HG03521 (cell line): ENCODE results near the gene TNRC6B.
"Not testable (repeated sequence)": the region's sequence is repeated elsewhere in the genome, so short reads cannot be mapped to it uniquely, and the experiment has no call there.

Experiments
- ATAC-seq: cut with Tn5 transposase; IDR thresholded peaks from one replicate; pipeline ENCODE4 v1.9.1; 2021; ENCODE audit warnings: mild to moderate bottlenecking, moderate library complexity; ENCODE audit not compliant: unreplicated experiment

The TNRC6B gene

DNA sequence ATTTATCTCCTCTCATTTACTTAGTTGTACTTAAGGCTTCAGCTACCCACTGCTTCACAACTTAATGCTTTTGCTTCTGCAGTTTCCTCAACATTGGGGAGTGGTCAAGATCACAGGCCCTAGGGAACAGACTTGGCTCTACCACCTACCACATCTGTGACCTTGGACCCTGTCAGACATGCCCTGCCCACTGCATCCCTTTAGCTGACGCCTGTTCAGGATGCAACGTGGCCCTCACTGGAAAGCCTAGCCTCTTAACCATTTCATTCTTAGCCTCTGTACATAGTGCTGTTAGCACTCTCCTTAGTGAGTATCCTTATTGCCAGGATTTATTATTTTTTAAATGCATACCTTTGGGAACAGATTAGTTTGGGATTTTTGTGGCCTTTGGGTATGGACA is 34.4 kb downstream of the TNRC6B start:
- ATAC-seq, result no peak

DNA sequence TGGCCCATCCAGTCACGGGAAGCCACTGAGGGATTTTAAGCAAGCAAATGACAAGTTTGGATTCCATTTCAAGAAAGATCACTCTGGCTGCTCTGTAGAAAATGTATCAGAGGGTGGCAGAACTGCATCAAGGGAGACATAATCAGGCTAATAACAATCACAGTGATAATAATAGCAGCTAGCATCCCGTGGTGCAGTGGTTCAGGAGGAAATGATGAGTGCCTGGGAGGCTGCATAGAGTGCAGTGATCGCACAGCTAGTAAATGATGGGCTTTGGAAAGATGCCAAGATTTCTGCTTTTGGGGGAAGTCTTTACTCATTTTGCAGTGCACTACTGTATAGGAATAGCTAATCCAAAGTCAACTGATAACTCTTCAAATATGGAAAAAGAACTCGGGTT is 35.8 kb downstream of the TNRC6B start:
- ATAC-seq, result no peak

DNA sequence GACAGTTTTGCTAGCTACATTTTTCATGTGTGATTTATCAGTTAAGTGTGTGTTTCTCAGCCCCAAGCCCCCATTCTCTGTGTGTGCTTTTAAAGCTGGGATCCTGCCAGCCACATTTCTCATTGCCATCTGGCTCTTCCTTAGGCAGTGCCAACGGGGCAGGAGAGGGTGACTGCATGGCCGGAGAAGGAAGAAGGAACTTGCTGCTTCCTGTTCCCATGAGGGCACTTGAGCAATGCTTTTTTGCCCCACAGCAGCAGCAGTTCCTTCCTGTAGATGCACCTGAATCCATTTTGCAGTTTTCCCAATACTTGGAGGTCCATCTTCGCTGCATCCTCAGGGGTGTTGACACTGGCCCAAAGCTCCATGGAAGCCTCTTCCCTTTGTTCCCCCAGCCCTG is 37.5 kb downstream of the TNRC6B start:
- ATAC-seq, result no peak

DNA sequence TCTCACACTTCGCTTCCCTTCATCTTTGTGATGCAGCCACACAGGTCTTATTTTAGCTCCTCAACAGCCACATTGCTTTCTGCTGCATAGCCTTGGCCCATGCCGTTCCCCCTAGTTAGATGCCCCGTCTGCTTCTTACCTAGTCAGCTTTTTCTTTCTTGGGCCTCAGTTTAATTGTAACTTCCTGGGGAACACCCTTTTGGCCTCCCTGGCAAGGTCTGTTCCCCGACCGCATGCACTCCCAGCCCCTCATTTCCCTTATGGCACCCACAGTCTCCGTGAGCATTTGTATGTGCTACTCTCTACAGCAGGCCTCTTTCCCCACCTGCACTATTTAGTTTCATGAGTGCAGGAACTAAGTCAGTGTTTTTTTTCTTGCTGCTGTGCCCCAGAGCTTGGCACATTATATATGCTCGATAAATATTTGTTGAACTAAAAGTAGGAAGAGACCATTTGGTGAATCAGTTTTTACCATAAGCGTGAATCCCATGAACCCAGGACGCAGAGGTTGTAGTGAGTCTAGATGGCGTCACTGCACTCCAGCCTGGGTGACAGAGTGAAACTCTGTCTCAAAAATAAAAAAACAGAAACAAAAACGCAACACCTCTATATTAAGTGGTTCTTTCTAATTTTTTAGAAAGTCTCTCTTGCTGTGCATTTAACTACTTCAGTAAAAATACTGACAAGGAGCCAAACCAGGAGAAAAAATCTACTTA is 38.5 kb downstream of the TNRC6B start:
- ATAC-seq, result no peak

DNA sequence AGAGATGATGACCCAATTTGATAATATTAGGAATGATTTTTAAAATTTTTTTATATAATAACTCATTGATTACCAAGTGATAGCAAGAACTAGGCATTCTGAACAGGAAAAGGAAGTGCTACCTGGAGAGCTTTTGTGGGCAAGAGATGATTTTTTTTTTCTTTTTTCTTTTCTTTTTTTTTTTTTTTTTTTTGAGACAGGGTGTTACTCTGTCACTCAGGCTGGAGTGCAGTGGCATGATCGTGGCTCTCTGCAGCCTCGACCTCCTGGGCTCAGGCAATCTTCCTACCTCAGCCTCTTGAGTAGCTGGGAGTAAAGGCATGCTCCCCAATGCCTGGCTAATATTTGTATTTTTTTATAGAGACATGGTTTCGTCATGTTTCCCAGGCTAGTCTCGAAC is 40.4 kb downstream of the TNRC6B start:
- ATAC-seq, result no peak

DNA sequence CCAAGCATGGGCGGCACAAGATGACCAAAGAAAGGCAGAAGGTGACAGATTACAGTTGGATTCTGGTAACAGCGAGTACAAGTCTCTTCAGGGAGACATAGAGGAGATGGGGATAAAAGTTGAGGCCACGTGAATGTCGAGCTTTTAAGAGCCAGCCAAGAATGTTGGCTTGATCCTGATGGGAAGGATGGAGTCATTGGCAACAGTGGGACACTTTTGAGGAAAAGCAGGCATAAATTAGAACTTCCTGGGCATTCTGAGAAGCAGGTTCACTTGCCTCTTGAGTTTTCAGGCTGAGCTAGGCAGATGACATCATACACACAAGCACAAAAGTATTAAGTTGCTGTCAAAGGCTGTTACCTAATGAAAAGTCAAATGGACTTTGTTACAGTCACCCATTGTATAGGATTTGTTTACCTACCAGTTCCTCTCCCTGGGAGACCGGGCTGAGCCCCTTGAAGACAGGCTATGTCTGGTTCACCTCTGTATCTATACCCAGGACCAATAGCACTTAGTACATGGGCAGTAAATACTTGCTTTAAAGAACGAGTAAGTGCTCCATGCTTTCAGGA is 41.1 kb downstream of the TNRC6B start:
- no peak for ATAC-seq

DNA sequence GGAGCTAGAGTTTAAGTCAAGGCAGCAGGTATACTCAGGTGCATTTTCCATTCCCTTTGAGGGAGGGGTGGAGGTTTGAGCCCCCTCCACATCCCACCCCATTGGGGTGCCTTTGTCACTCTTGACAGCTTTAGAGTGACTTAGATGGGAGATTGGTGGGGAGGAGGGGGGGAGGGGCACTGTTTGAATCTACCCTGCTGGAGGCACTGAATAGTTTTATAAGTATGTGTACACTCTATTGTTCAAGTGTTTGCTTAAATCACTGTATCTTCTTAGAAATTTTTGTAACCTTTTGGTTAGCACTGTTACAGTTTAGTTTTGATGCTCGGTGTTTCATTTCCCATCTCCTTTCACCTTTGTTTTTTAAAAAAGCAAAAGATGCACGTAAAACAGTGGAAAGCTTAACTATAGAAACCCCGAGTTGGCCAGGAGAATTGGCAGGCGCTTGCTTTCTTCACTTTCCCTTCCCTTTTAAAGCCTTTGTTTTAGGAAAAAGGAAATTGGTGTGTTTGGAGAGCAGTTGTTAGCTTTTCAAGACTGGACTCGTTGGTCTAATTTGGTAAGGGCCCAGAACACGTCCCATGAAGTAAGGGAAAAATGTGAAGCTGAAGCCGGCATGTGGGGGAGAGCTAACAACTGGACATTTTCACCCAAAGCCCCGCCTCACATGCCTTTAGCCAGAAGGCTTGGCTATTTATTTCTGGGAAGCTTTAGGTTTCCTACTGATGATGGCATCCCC is 42.8 kb downstream of the TNRC6B start:
- ATAC-seq, result no peak

DNA sequence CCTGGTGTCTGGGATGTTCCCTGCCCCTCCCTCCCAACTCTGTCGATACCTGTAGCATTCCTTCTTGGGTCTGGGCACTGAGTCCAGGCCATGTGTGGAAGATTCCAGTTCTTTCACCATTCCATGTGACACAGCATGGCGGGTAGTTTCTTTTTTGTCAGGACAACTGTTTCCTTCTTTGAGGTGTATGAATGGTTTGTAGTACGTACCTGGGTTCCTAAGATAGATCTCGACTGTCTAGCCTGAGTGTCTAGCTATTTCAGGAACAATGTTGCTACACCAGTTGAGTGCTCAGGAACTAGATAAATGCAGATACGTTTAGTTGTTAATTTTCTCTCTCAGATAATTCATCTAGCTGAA is 43.3 kb downstream of the TNRC6B start:
- ATAC-seq, result no peak

DNA sequence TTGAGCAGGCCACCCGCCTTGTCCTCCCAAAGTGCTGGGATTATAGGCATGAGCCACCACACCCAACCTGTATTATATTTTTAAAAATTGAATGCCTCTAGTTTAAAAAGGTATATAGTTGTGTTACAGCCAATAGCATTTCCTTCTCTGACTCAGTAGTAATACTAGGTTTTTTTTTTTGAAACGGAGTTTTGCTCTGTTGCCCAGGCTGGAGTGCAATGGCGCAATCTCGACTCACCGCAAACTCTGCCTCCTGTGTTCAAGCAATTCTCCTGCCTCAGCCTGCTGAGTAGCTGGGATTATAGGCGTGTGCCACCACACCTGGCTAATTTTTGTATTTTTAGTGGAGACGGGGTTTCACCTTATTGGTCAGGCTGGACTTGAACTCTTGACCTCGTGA is 45.3 kb downstream of the TNRC6B start:
- not testable (repeated sequence) for ATAC-seq

DNA sequence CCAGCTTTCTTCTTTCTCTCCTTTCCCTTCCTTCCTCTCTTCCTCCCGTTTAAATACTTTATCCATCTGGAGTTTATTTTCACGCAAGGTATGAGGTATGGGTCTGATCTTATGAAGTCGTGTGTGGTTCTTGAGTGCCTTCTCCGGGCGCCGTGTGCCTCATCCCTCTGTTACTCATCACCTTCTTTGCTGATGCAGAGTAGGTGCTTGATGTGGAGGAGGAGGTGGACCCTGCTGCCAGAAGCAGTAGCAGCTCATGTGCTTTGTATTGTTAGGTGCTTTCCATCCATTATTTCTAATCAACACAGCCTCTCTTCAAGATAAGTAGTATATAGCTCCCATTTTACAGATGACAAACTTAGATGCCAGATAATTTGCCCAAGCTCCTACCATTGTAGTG is 47.0 kb downstream of the TNRC6B start:
- no peak for ATAC-seq

DNA sequence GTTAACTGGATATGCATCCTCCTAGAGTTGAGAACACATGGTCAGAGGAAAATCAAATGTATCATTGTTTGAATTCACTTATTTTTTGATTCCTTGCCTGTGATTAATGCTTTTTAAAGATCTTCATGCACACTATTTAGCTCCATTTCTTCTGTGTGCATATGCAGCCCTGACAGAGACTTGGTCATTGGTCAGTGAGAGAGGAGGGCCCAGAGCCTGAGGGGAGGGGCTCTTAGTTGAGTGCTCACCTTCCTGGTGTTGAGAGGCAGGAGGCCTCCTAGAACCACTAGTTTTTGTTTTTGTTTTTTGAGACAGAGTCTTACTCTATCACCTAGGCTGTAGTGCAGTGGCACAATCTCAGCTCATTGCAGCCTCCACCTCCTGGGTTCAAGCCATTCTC is 48.9 kb downstream of the TNRC6B start:
- no peak for ATAC-seq

DNA sequence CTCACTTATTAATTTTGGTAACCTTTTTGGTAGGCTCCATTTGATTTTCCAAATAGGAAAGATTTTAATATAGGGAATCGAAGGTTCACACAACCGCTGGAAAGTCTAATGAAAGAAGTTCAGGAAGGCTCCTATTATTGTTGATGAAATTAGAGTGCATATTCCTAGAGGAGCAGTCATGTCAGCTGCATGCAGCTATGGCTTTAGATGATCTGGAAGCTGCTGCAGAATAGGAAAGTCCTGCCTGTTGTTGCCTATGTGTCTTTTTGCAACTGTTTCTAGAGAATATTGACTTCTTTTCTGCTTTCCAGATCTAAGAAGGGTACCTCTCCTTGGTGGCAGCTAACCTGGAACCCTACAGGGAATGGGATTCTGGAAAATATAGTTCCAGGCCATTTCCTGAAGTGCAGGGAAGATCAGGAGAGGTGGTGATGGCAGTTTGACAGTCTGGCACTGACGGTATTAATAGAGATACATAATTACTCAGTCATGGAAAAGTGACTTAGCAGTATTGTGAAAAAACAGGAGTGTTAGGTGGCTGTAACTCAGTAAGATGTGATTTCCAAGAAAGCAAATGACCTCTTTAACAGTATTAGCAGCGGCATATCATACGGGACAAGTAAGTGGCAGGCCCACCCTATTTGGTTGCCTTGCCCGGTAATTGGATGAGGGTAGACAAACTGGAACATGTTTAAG is 54.0 kb downstream of the TNRC6B start:
- no peak for ATAC-seq

DNA sequence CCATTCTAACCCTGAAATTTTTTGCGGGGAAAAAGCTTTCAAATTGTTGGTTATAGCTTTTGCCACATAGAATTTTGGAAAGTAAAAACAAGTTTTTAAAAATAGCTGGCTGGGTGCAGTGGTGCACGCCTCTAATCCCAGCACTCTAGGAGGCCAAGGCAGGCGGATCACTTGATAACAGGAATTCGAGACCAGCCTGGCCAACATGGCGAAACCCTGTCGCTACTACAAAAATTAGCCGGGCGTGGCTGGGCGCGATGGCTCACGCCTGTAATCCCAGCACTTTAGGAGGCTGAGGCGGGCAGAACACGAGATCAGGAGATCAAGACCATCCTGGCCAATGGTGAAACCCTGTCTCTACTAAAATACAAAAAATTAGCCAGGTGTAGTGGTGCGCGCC is 54.9 kb downstream of the TNRC6B start:
- ATAC-seq, result no peak

DNA sequence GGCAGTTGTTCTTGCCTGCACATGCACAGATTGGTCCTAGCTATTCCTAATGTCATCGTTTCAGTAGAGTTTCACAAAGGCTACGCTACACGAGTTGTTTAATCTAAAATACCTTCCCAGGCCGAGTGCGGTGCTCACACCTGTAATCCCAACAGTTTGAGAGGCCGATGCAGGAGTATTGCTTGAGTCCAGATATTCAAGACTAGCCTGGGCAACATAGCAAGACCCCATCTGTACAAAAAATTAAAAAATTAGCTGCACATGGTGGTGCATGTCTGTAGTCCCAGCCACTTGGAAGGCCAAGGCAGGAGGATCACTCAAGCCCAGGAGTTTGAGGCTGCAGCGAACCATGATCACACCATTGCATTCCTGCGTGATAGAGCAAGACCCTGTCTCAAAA is 56.2 kb downstream of the TNRC6B start:
- no peak for ATAC-seq

DNA sequence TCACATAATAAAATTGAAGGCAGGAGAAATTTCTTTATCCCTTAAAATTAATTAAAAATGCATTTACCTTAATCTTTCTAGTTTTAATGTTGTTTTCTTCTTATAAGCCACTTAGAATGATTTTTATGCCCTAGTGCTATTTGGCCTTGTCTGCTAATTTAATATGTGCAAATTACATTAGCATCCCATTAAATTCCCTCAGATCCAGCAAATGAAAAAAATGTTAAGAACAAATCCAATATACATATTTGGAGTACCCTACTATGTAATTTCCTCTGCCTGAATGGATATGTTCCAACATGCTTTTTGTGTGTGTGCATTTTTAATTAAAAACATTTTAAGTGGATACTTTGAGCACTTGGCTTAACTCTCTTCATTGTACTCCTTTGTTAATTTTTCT is 56.9 kb downstream of the TNRC6B start:
- no peak for ATAC-seq

DNA sequence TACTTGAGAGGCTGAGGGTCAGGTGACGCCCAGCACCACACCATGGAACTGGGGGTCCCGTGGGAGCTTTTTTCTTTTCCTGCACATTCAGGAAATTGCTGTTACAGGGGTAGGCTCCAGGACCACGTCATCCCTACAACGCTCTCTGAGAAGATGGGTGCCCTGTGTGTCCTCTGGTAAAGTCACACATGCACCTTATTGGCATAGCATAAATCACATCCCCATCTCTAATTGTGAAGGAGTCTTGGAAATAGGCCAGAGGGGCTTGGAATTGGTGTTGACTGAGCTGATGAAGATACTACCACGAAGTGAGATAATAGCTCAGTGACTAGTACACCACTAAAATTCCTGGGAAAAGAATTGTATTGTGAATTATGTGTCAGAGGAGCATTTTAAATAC is 57.6 kb downstream of the TNRC6B start:
- no peak for ATAC-seq

DNA sequence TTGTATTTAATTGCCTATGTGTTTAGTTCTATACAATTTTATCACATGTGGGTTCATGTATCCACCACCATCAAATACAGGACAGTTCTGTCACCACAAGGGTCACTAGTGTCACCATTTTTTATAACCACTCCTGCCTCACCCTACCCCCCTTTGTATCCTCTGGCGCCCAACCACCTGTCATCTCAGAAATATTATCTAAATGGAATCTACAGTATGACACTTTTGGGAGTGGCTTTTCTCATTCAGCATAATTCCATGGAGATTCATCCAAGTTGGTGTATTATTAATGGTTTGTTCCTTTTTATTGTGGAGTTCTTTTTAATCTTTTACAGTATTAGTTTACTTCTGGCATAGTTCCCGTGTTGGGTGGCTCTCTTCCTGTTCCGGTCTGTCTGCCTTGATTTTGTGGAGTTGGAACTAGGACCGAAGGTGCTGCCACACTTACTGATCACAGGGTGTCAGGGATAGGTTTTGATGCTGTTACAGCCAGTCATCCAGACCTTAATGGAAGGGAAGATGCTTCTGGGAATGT is 58.5 kb downstream of the TNRC6B start:
- no peak for ATAC-seq

DNA sequence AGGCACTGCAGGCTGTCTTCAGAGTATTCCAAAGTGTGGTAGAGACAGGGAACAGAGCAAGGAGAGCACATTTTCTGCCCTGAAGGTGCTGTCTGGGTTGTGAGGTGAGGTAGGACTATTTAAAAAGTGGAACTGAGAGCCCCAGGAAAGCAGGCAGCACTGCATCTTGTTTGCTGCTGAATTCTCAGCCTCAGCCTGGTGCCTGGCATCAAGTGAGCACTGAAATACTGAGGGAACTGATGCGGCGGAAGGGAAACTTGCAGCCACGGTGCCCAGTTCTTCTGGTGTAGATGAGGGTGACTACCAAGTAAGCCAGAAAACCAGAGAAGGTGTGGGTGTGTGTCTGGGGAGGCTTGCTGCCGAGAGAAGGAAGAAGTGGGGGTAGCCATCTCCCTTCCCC is 59.5 kb downstream of the TNRC6B start:
- no peak for ATAC-seq

DNA sequence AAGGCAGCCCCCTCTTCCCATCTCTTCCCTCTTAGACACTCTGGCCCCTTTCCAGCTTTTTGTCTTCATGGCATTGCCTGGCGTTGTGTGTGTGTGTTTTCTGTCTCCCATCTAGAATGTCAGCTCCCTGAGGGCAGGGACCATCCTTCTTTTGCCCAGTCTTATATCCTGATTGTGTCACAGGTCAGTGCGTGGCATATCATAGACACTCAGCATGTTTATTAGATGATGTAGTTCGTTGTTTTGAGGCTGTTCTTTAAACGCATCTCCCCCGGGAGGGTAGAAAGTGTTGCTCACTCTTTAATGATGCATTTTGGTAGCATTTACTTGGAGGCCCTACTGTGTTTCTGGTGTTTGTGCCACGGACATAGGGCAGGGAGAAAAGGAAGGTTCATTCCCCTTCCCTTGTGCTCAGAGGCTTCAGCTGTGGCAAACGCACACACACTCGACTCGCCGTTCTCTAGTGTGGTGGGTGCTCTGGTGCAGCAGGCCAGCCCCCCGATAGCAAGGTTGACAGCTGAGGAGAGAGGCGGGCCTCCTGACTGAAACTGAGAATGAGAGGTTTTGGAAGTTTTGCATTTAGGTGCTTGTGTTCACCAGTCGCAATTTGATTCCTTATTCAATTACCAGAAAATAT is 60.2 kb downstream of the TNRC6B start:
- ATAC-seq, result no peak

DNA sequence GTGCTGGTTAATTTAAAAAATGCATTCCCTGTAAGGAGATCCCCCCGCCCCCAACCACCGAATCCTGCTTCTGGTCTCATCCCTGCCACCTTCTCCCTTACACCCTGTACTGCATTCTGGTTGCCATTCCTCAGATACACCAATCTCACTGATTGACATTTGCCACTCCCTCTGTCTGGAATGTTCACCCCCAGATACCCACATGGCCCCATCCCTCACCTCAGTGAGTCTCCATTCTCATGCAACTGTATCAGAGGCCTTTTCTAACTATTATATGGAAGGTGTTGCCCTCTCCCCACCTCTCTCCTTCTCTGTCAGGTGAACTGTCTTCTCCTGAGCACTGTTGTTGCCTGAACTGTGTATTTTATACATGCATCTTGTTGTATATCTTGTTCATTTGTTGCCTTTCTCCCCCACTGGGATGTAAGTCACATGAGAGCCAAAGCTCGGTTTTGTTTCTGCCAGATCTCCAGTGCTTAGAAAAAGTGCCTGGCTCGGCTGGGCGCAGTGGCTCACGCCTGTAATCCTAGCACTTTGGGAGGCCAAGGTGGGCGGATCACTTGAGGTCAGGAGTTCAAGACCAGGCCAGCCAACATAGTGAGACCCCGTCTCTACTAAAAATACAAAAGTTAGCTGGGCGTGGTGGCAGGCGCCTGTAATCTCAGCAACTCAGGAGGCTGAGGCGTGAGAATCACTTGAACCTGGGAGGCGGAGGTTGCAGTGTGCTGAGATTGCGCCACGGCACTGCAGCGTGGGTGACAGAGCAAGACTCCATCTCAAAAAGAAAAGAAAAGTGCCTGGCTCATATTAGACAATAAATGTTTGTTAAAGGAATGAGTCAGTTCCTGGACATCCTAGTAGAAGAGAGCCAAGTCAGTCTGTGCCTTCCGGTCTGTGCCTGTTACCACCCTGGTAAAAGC is 61.0 kb downstream of the TNRC6B start:
- no peak for ATAC-seq
